Non-pigmented ciliary epithelial cell (primary cell): Measurements from ENCODE around the gene SCIN.
"Not testable (repeated sequence)": the region's sequence is repeated elsewhere in the genome, so short reads cannot be mapped to it uniquely, and the experiment has no call there.

Experiments used
- DNase-seq: peaks from one replicate; pipeline ENCODE4 v3.0.0-alpha.2; 2010; ENCODE audit warnings: low read depth

SCIN gene

GRCh38 chr7:12687718-12688171 lies 117.2 kb downstream of the SCIN start:
- DNase-seq = no peak

GRCh38 chr7:12688485-12689170 lies 118.1 kb downstream of the SCIN start:
- not testable (repeated sequence) for DNase-seq

- DNase-seq = no peak
Measured at GRCh38 chr7:12689451-12689850, 118.9 kb downstream of the SCIN start.

DNA sequence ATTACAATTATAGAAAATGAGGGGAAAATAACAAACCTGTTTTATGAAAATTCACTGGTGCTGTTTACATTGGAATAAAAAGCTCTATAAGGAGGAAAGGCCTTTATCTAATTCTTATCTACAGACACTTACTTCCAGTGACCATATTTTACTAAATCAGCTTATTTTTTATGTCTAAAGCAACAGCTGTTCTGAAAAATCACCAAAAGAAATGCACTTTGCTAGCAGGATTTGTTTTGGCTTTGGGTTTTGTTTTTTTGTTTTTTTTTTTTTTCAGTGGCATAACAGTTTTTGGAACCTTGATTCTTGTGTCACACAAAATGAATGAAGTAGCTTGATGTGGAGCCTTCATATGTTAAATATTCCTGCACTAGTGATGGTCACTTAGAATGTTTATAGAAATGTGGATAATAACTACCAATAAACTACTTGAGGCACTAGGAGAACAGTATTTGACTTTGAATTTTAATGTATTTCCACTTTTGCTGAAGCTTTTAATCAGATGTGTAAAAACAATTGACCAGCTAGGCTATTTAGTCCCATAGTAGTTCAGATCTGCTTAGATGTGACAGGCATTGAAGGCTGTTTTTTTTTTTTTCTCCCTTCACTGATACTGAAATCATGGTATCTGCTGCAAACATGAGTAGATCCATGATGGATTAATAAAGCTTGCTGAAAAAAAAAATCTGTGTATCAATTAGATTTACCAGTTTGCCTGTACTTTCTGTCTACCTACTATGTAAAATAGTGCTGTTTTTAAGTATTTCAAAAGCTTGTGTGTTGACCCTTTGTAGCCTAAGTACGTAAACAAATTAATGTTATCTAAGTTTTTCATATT lies 119.7 kb downstream of the SCIN start:
- no peak for DNase-seq

GRCh38 chr7:12691388-12691787 lies 120.9 kb downstream of the SCIN start:
- not testable (repeated sequence) for DNase-seq

DNA sequence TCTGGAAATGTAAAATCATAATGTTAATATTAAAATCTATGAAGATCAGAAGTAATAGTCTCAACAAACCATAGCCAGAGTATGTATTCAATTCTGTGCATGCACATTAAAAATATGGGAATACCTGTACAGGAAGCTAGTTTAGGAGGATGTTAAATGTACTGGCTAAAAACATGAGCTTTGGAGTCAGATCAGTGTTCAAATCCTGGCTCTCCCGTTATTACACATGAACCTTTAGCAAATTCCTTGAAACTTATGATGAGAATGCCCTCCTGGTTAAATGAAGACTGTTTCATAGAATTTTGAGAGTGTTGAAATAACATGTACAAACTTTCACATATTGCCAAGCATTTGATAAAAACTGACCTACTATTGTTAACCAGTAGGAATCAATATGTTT lies 121.5 kb downstream of the SCIN start:
- DNase-seq = no peak

DNA sequence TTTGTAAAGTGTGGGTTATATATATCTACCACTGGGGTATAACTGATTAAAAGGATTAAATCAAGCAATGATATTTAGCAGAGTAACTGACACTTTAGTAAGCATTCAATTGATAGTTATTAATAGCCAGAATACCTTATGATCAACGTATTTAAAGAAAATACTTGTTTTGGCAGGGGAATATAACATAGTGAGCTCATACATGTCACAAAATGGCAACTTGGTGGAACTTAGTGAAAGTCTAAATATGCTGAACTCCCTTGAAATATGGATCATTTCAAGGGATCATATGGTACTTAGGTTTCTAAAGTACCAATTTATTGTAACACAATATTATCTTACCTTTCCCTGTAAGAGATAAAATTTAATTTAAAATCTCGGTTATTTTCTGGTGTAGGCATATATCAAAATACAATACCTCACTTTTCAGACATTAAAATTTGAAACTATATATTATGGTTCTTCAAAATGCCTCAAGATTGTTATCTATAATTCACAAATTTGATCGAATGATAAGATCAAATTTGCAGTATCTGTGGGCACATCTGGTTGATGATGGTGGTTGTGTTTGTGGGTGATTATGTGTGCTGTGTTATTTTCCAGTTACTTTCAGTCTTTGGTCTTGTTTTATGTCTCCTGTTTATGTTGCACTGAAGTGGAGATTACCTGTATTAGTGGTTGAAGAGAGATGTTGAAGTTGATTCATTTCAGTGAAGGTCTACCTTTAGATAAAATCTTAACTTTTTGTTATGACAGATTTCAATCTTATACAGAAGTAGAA lies 122.1 kb downstream of the SCIN start:
- DNase-seq = no peak

GRCh38 chr7:12694817-12695216 lies 124.3 kb downstream of the SCIN start:
- DNase-seq = no peak

DNA sequence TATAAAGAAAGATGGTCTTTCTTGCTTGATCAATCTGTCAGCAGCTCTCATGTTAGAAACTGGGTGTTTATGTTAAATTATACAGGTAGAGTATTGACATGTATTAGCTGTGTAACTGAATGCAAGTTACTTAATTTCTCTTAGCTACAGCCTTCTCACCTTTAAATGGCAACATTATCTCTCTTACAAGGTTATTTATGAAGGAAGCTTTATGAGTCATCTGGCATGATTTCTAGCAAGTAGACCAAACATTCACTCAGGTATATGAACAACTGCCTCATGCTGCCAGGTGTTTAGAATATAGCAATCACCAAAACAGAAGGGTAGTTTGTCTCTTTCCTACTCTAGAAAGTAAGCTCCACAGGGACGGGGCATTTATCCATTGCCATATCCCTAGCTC lies 125.4 kb downstream of the SCIN start:
- no peak for DNase-seq

- no peak for DNase-seq
Measured at GRCh38 chr7:12699299-12699698, 128.8 kb downstream of the SCIN start.

- DNase-seq = no peak
Measured at GRCh38 chr7:12701433-12701832, 130.9 kb downstream of the SCIN start.

DNA sequence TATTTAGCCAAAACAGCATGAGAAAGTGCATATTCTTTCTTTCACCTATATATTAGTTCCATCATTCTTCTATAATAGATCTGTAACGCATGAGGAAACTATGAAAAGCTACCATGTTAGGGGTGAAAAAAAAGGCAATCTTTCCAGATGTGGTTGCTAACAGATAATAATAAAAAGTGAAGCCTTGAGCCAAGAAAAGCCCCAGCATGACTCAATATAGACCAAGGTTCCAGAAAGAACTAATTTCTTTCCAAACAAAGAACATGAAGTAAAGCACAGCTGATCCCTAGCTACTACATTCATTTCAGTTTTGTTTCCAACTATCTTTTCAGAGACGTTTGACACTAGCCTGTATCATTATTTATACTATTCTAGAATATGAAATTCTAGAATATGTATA lies 133.4 kb downstream of the SCIN start:
- DNase-seq = no peak

DNA sequence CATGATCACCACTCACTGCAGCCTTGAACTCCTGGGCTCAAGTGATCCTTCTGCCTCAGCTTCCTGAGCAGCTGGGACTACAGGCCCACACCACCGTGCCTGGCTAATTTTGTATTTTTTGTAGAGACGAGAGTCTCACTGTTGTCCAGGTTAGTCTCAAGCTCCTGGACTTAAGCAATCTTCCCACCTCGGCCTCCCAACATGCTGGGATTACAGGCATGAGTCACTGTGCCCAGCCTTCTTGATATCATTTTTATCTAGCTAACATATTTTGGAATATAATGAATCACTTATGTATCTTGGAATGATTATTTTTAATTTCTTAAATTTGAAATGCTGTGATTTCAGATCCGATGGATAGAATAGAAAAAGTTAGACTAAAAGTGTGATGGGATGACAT lies 135.4 kb downstream of the SCIN start:
- DNase-seq = no peak

DNA sequence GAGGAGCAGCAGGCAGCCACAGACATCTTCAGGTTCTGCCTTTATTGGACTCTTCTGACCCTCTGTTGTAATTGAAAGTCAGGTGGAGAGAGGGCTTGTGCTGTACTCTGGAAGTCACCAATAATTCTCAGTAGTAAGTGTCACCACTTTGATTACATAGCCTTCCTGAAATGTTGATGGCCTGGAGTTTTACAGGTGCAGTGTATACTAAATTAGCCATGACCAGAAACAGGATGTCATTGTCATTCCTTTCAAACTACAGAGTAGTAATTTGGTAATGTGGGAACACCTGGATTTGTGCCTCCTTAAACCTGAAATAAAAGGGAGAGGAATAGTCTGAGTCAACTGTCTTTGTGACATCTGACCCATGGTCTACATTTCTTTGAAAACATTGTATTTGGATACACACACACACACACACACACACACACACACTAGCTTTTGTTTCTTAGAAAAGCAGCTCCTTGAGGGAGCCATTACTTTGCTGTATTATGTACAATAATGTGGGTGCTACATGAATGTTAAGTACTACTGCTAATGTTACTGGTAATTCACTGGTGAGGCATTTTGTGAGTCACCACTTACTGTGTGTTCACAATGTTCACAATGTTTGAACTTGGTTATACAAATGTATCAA lies 136.5 kb downstream of the SCIN start:
- DNase-seq = no peak

GRCh38 chr7:12708314-12708713 lies 137.8 kb downstream of the SCIN start:
- no peak for DNase-seq
